Prostate gland (tissue), 2 donors: Measurements from ENCODE around the gene LRRC36. TPM values are rescaled to one million over a fixed set of nuclear protein-coding genes. Genes with fewer than 3 reads are reported as not detected.

Experiments used
- DNase-seq: peaks from one replicate; pipeline ENCODE4 v3.0.0-alpha.2; 2019; ENCODE audit warnings: low spot score
- H3K27ac ChIP-seq, 2 donors: fragments of 200-600 bp; sonication (generic); 2 replicates each; pipeline ENCODE4 v1.5.1; 2017 to 2019
- H3K27me3 ChIP-seq: fragments of 200-600 bp; sonication (generic); replicated peaks from 2 replicates; pipeline ENCODE4 v1.5.1; 2019; ENCODE audit not compliant: insufficient read depth
- H3K36me3 ChIP-seq, 2 donors: fragments of 200-600 bp; sonication (generic); 1 replicate in 1 of 2; 2 replicates in 1 of 2; pipeline versions ENCODE4 v1.5.1 to v1.8.1; 2017 to 2019
- H3K4me1 ChIP-seq: fragments of 200-600 bp; sonication (generic); replicated peaks from 2 replicates; pipeline ENCODE4 v1.5.1; 2019
- H3K4me3 ChIP-seq, 2 donors: fragments of 200-600 bp; sonication (generic); 2 replicates each; pipeline ENCODE4 v1.5.1; 2017 to 2019
- H3K9me3 ChIP-seq: fragments of 200-600 bp; sonication (generic); 2 replicates; pipeline ENCODE4 v1.5.1; 2017
- POLR2A ChIP-seq: fragments of 450-650 bp; IDR thresholded peaks from one replicate; pipeline ENCODE4 v1.6.1; 2016; ENCODE audit warnings: antibody characterized with exemption, mild to moderate bottlenecking
- POLR2AphosphoS5 ChIP-seq: sonication (generic); formaldehyde crosslinking; IDR thresholded peaks from one replicate; pipeline ENCODE4 v1.6.1; 2017; ENCODE audit warnings: antibody characterized with exemption
- WGBS: methylation state at CpG from one replicate; pipeline ENCODE4 v1.1.5; 2018; 5-methylcytosine and 5-hydroxymethylcytosine counted together
- intact Hi-C: fragments of 100-400 bp; cut with DNase I; formaldehyde crosslinking; loops from one replicate; pipeline ENCODE4 v1.14.2; 2022
- total RNA-seq, 2 donors: library from RNA; depleted of rRNA; stranded (reverse); fragments of >200 nt; gene quantifications; one replicate each; pipeline ENCODE4 v1.1.0, GENCODE V29; 2016
- TF ChIP-seq, protein P1 (sequence below), 4 experiments: fragments of 200-600 bp in 2 of 4; fragments of 450-650 bp in 2 of 4; sonication (generic) in 2 of 4; IDR thresholded peaks; 1 replicate in 3 of 4; 2 replicates in 1 of 4; pipeline ENCODE4 v1.5.1; 2016 to 2019; ENCODE audit warnings: antibody characterized with exemption in 4 of 4, mild to moderate bottlenecking in 2 of 4, moderate library complexity in 2 of 4

LRRC36 gene
- total RNA-seq, 2 donors from 2014 or later = 4.6 TPM; not detected in 1

DNA sequence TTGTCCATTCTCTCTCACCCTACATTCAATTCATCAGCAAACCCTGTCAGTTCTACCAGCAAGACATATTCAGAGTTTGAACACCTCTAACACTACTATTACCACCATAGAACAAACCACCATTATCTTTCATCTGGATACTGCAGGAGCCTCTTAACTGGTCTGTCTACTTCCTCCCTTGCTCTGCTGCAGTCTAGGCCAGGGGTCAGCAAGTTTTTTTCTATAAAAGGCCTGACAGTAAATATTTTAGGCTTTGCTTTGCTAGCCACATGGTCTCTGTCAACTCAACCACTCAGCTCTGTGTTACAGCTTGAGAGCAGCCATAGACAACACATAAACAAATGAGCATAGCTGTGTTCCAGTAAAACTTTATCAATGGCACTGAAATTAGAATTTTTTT lies 13.9 kb upstream of the LRRC36 start:
- Histone ChIP-seq H3K27ac (no peak overlapping the region), H3K4me1 (no peaks in the 10 kb centered on the region), H3K9me3 (no peaks in the 10 kb centered on the region), H3K36me3 (no peaks in the 10 kb centered on the region), H3K27me3 (no peaks in the 10 kb centered on the region), H3K4me3 (no peak overlapping the region)
- DNase-seq = no peak
- TF ChIP-seq POLR2AphosphoS5 (no peak), POLR2A (no peak)
- TF ChIP-seq, protein P1, sequence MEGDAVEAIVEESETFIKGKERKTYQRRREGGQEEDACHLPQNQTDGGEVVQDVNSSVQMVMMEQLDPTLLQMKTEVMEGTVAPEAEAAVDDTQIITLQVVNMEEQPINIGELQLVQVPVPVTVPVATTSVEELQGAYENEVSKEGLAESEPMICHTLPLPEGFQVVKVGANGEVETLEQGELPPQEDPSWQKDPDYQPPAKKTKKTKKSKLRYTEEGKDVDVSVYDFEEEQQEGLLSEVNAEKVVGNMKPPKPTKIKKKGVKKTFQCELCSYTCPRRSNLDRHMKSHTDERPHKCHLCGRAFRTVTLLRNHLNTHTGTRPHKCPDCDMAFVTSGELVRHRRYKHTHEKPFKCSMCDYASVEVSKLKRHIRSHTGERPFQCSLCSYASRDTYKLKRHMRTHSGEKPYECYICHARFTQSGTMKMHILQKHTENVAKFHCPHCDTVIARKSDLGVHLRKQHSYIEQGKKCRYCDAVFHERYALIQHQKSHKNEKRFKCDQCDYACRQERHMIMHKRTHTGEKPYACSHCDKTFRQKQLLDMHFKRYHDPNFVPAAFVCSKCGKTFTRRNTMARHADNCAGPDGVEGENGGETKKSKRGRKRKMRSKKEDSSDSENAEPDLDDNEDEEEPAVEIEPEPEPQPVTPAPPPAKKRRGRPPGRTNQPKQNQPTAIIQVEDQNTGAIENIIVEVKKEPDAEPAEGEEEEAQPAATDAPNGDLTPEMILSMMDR (IDR thresholded peaks at IDR 0.05) = no peak
- intact Hi-C loops = no loop called here

DNA sequence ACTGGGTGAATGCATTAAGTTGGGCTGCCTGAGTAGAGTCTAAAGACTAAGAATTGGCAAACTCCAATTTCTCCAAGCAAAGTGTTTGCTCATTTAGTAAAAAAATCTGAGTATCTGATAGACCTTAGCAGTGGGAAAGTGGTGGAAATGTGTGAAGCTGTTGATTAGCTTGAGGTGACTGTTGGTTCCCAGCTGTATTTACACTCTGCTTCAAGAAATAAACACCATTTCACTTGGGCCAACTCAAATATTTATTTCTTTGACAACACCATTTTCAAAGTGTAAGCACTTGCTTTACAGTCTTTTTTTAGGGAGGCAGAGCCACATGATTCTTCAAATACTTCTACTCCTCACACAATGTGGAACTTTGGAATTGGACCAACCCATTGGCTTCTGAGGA lies 8.8 kb upstream of the LRRC36 start:
- no peaks in the 10 kb centered on the region for H3K4me1 ChIP-seq
- intact Hi-C loops = no loop called here
- no peak overlapping the region for H3K4me3 ChIP-seq
- H3K9me3 ChIP-seq = no peaks in the 10 kb centered on the region
- no peak overlapping the region for H3K27ac ChIP-seq
- no peaks in the 10 kb centered on the region for H3K27me3 ChIP-seq
- no peak for DNase-seq
- H3K36me3 ChIP-seq = no peaks in the 10 kb centered on the region
- TF ChIP-seq POLR2A (no peak), POLR2AphosphoS5 (no peak)
- TF ChIP-seq, protein P1 (IDR thresholded peaks at IDR 0.05) = no peak

DNA sequence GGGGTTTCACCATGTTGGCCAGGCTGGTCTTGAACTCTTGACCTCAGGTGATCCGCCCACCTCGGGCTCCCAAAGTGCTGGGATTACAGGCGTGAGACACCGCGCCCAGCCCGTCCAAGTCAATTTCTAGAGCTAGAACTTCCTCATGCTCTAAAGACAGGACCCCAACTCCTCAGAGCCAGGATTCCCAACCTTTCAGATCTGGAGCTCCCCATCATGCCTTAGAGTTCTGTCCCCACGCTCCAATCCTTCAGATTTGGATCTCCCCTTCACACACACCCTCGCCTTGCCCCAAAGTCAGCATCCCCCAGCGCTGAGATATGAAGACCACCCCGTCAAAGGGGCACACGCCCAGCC lies 522 bp upstream of the LRRC36 start:
- DNase-seq = no peak
- no peaks in the 10 kb centered on the region for H3K9me3 ChIP-seq
- H3K27me3 ChIP-seq = no peaks in the 10 kb centered on the region
- TF ChIP-seq, protein P1 (IDR thresholded peaks at IDR 0.05) = no peak
- TF ChIP-seq POLR2A (no peak), POLR2AphosphoS5 (no peak)
- H3K4me3 ChIP-seq = peak overlapping the region; percentile 30 to 31
- H3K36me3 ChIP-seq = no peaks in the 10 kb centered on the region
- intact Hi-C loops = no loop called here
- H3K4me1 ChIP-seq = peaks cover 4% of the 10 kb centered on the region
- no peak overlapping the region for H3K27ac ChIP-seq
- WGBS = 29% methylated on average over 11 of the region's 11 CpGs

DNA sequence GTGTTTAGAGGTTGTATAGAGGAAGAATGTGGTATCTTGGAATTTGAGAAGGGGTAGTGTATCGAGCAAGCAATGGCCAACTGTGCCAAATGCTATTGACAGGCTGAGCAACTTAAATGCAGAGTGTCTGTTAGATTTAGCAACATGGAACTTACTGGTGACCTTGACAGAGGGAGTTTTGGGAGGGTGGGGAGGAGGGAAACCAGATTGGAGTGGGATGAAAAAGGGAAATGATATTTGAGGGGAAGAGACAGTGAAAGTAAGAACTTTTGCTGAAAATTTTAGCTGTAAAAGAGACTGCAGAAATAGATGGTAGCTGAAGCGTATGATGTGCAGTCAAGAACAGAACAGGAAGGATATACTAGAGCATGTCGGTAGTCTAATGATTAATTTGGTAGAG lies 1.1 kb downstream of the LRRC36 start:
- no peak for DNase-seq
- no peaks in the 10 kb centered on the region for H3K36me3 ChIP-seq
- no peak overlapping the region for H3K4me3 ChIP-seq
- H3K27me3 ChIP-seq = no peaks in the 10 kb centered on the region
- H3K9me3 ChIP-seq = no peaks in the 10 kb centered on the region
- WGBS = 60% methylated on average over 3 of the region's 3 CpGs
- intact Hi-C loops = no loop called here
- H3K27ac ChIP-seq = no peak overlapping the region
- TF ChIP-seq, protein P1 (IDR thresholded peaks at IDR 0.05) = no peak
- no peak for TF ChIP-seq POLR2AphosphoS5
- no peak for TF ChIP-seq POLR2A
- H3K4me1 ChIP-seq = peaks cover 4% of the 10 kb centered on the region

DNA sequence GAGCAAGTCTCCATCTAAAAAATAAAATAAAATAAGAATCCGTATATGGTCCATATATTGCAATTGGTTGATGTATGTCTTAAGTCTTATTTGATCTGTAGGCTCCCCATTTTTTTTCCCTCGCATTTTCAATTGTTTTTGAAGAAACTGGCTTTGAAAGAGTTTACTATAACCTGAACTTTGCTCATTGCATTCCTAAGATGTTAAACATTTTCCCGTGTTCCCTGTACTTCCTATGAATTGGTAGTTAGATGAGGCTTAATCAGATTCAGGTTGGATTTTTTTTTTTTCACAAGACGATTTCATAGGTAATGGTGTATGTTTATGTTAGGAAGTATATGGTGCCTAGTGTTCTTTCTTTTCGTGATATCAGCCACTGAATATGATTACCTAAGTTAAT lies 3.3 kb downstream of the LRRC36 start:
- intact Hi-C loops = no loop called here
- Histone ChIP-seq H3K27me3 (no peaks in the 10 kb centered on the region), H3K27ac (no peak overlapping the region), H3K36me3 (no peaks in the 10 kb centered on the region), H3K4me3 (no peak overlapping the region), H3K4me1 (peaks cover 4% of the 10 kb centered on the region), H3K9me3 (no peaks in the 10 kb centered on the region)
- no peak for DNase-seq
- WGBS = 57% methylated on average over 5 of the region's 5 CpGs
- TF ChIP-seq, protein P1 (IDR thresholded peaks at IDR 0.05) = no peak
- TF ChIP-seq POLR2A (no peak), POLR2AphosphoS5 (no peak)
